H1 (cell line): ENCODE results near the gene ANXA2R. TPM values are rescaled to one million over a fixed set of nuclear protein-coding genes. Genes with fewer than 3 reads are reported as not detected.
"Not testable (repeated sequence)": the region's sequence is repeated elsewhere in the genome, so short reads cannot be mapped to it uniquely, and the experiment has no call there.

Experiments used
- CTCF ChIA-PET: fragments of 300-600 bp; sonication (Branson Sonifier 250); formaldehyde crosslinking; loops from one replicate; lab custom pipeline; 2021; ENCODE audit not compliant: partially characterized antibody; lab: Charles Lee
- POLR2A ChIA-PET: fragments of 300-600 bp; sonication (Branson Sonifier 250); formaldehyde crosslinking; loops from one replicate; lab custom pipeline; 2021; ENCODE audit warnings: inconsistent platforms; ENCODE audit not compliant: partially characterized antibody; lab: Charles Lee
- DNase-seq, 2 experiments: peaks; one replicate each; pipeline versions ENCODE4 v3.0.0 to v3.0.0-alpha.2; 2010 to 2022; ENCODE audit warnings: low spot score in 2 of 2, low read depth in 1 of 2, mixed read lengths in 1 of 2
- FAIRE-seq: peaks from 2 replicates; lab custom pipeline; 2011; peaks lifted over from hg19 to GRCh38; lab: Jason Lieb, UNC
- H2AFZ ChIP-seq: 2 replicates; pipeline ENCODE4 v1.8.1; 2012; ENCODE audit warnings: low read length, inconsistent platforms
- H2AK5ac ChIP-seq: 2 replicates; pipeline ENCODE4 v1.6.1; 2013; ENCODE audit warnings: low read depth, low read length
- H2BK120ac ChIP-seq: replicated peaks from 2 replicates; pipeline ENCODE3; 2013; ENCODE audit warnings: low read depth, low read length, inconsistent platforms
- H2BK12ac ChIP-seq: 2 replicates; pipeline ENCODE4 v1.6.1; 2013; ENCODE audit warnings: low read depth, low read length
- H2BK15ac ChIP-seq: 2 replicates; pipeline ENCODE4 v1.6.1; 2013; ENCODE audit warnings: low read length
- H2BK20ac ChIP-seq: 2 replicates; pipeline ENCODE4 v1.6.1; 2013; ENCODE audit warnings: low read length
- H2BK5ac ChIP-seq: 2 replicates; pipeline ENCODE4 v1.6.1; 2013; ENCODE audit warnings: low read depth, low read length
- H3K14ac ChIP-seq: 2 replicates; pipeline ENCODE4 v1.6.1; 2013; ENCODE audit warnings: inconsistent platforms; ENCODE audit not compliant: insufficient read length
- H3K18ac ChIP-seq: 2 replicates; pipeline ENCODE4 v1.6.1; 2013; ENCODE audit warnings: low read length; ENCODE audit errors: extremely low read depth
- H3K23ac ChIP-seq: 2 replicates; pipeline ENCODE4 v1.6.1; 2013; ENCODE audit warnings: inconsistent platforms; ENCODE audit not compliant: insufficient read length
- H3K23me2 ChIP-seq: 2 replicates; pipeline ENCODE4 v1.6.1; 2013; ENCODE audit warnings: low read depth, low read length
- H3K27ac ChIP-seq: 2 replicates; pipeline ENCODE4 v1.6.1; 2011; ENCODE audit warnings: low read depth, low read length, inconsistent platforms
- H3K27me3 ChIP-seq, 4 experiments: replicated peaks in 1 of 4; 1 replicate in 1 of 4; 2 replicates in 3 of 4; pipeline versions ENCODE4 v1.6.1 to v1.8.1; 2011 to 2013; ENCODE audit warnings: low read length in 3 of 4, mild to moderate bottlenecking in 3 of 4, inconsistent platforms in 2 of 4, mixed read lengths in 2 of 4, moderate library complexity in 1 of 4; ENCODE audit not compliant: control insufficient read depth in 3 of 4, insufficient read depth in 3 of 4; ENCODE audit errors: extremely low read depth in 1 of 4
- H3K36me3 ChIP-seq, 4 experiments: 2 replicates each; pipeline versions ENCODE4 v1.6.1 to v1.8.1; 2011 to 2013; ENCODE audit warnings: mild to moderate bottlenecking in 4 of 4, low read length in 3 of 4, moderate library complexity in 2 of 4, control low read depth in 1 of 4, inconsistent platforms in 1 of 4; ENCODE audit not compliant: insufficient read depth in 4 of 4, control insufficient read depth in 2 of 4
- H3K4ac ChIP-seq: replicated peaks from 2 replicates; pipeline ENCODE3; 2013; ENCODE audit warnings: low read length, low read depth, mixed read lengths, inconsistent platforms; ENCODE audit not compliant: insufficient read length
- H3K4me1 ChIP-seq, 4 experiments: replicated peaks in 1 of 4; 1 replicate in 1 of 4; 2 replicates in 3 of 4; pipeline versions ENCODE4 v1.6.1 to v1.8.1; 2011 to 2013; ENCODE audit warnings: low read length in 3 of 4, inconsistent platforms in 2 of 4, mixed read lengths in 1 of 4; ENCODE audit not compliant: insufficient read depth in 4 of 4, control insufficient read depth in 3 of 4
- H3K4me2 ChIP-seq, 2 experiments: 2 replicates each; pipeline versions ENCODE4 v1.6.1 to v1.8.1; 2011 to 2013; ENCODE audit warnings: low read depth in 2 of 2, low read length in 2 of 2, control low read depth in 1 of 2, inconsistent platforms in 1 of 2, mild to moderate bottlenecking in 1 of 2; ENCODE audit not compliant: insufficient read depth in 1 of 2
- H3K4me3 ChIP-seq, 4 experiments: fragments of 200-600, 300-600 bp in 1 of 4; sonication (generic), shearing (Covaris generic), sonication (Bioruptor Twin) in 1 of 4; 2 replicates each; pipeline versions ENCODE4 v1.5.1 to v1.8.1; 2011 to 2016; ENCODE audit warnings: low read length in 4 of 4, low read depth in 3 of 4, control low read depth in 2 of 4, inconsistent platforms in 2 of 4, mild to moderate bottlenecking in 2 of 4, mixed read lengths in 1 of 4, moderate library complexity in 1 of 4; ENCODE audit not compliant: insufficient read depth in 2 of 4; ENCODE audit errors: extremely low read depth in 1 of 4
- H3K56ac ChIP-seq: replicated peaks from 2 replicates; pipeline ENCODE3; 2013; ENCODE audit warnings: low read depth, mild to moderate bottlenecking, mixed read lengths, low read length, inconsistent platforms; ENCODE audit not compliant: insufficient read length
- H3K79me1 ChIP-seq: 2 replicates; pipeline ENCODE4 v1.6.1; 2013; ENCODE audit warnings: low read depth, low read length, control low read depth
- H3K79me2 ChIP-seq, 2 experiments: 2 replicates each; pipeline versions ENCODE4 v1.6.1 to v1.8.1; 2012 to 2013; ENCODE audit warnings: low read length in 2 of 2, mild to moderate bottlenecking in 2 of 2, inconsistent platforms in 1 of 2; ENCODE audit not compliant: insufficient read depth in 2 of 2, control insufficient read depth in 1 of 2
- H3K9ac ChIP-seq, 4 experiments: replicated peaks in 1 of 4; 1 replicate in 1 of 4; 2 replicates in 3 of 4; pipeline versions ENCODE4 v1.6.1 to v1.8.1; 2011 to 2013; ENCODE audit warnings: low read depth in 3 of 4, low read length in 3 of 4, control low read depth in 2 of 4, mild to moderate bottlenecking in 2 of 4, moderate library complexity in 2 of 4, inconsistent platforms in 1 of 4; ENCODE audit errors: extremely low read depth in 1 of 4
- H3K9me3 ChIP-seq, 2 experiments: 2 replicates each; pipeline versions ENCODE4 v1.6.1 to v1.8.1; 2012 to 2013; ENCODE audit warnings: mild to moderate bottlenecking in 2 of 2, moderate library complexity in 2 of 2, control low read depth in 1 of 2, inconsistent platforms in 1 of 2, low read depth in 1 of 2, low read length in 1 of 2, mixed read lengths in 1 of 2; ENCODE audit not compliant: insufficient read depth in 2 of 2
- H4K20me1 ChIP-seq, 2 experiments: replicated peaks in 1 of 2; 2 replicates each; pipeline versions ENCODE3 to v1.8.1; 2011 to 2013; ENCODE audit warnings: inconsistent platforms in 2 of 2, low read length in 2 of 2, mild to moderate bottlenecking in 1 of 2; ENCODE audit not compliant: insufficient read depth in 2 of 2, control insufficient read depth in 1 of 2
- H4K5ac ChIP-seq: 2 replicates; pipeline ENCODE4 v1.6.1; 2013; ENCODE audit warnings: low read length, low read depth, mixed read lengths, inconsistent platforms; ENCODE audit not compliant: insufficient read length
- H4K8ac ChIP-seq: 2 replicates; pipeline ENCODE4 v1.8.0; 2013; ENCODE audit warnings: mild to moderate bottlenecking, moderate library complexity, low read length, inconsistent platforms; ENCODE audit not compliant: insufficient read depth; ENCODE audit errors: extremely low read depth
- H4K91ac ChIP-seq: replicated peaks from 2 replicates; pipeline ENCODE3; 2013; ENCODE audit warnings: low read length, mixed read lengths, inconsistent platforms; ENCODE audit not compliant: insufficient read length
- WGBS, 2 experiments: shearing (Covaris generic) in 1 of 2; methylation state at CpG; one replicate each; pipeline versions ENCODE4 v1.1.6 to v1.1.7; 2013 to 2015; ENCODE audit warnings: low lambda C conversion rate in 2 of 2, mixed read lengths in 2 of 2, inconsistent platforms in 1 of 2, low coverage in 1 of 2, missing lambda C conversion rate in 1 of 2; ENCODE audit not compliant: insufficient replicate concordance in 2 of 2, insufficient coverage in 1 of 2, insufficient read length in 1 of 2; ENCODE audit errors: extremely low coverage in 1 of 2, missing lambda C conversion rate in 1 of 2; 5-methylcytosine and 5-hydroxymethylcytosine counted together
- polyA plus RNA-seq, 7 experiments: library from polyadenylated mRNA; depleted of rRNA in 3 of 7; stranded (reverse) in 5 of 7; unstranded in 2 of 7; fragments of >200 nt in 5 of 7; fragments of 200-250 nt in 2 of 7; gene quantifications; 1 replicate in 5 of 7; 2 replicates in 1 of 7; 4 replicates in 1 of 7; pipeline versions ENCODE4 v1.2.1 to v1.2.3, GENCODE V29; 2011 to 2013; ENCODE audit warnings: missing spikeins in 2 of 7, mixed read lengths in 2 of 7
- total RNA-seq: library from RNA; stranded (reverse); fragmentation: NEBNext Ultra II Directional; extraction: Animal tissue kit (Norgen Biotek cat#: 25700); gene quantifications from 2 replicates; pipeline ENCODE4 v1.2.1, GENCODE V29; 2021

ANXA2R gene
- total and polyA plus RNA-seq, 2 of the 8 experiments (the other 6 are each of a cell fraction or from before 2014, with no cell fraction given) = 0.08 to 0.17 TPM

- not testable (repeated sequence) for H3K4me3 ChIP-seq
Measured at GRCh38 chr5:43069401-43069720, 29.2 kb upstream of the ANXA2R start.

More at GRCh38 chr5:43069401-43069720, 29.2 kb upstream of the ANXA2R start:
- H2AFZ ChIP-seq, H3K14ac ChIP-seq, H4K8ac ChIP-seq, H2BK5ac ChIP-seq, H2BK120ac ChIP-seq, H4K20me1 ChIP-seq, H3K27me3 ChIP-seq, H3K56ac ChIP-seq, H3K23ac ChIP-seq, H4K91ac ChIP-seq, H2AK5ac ChIP-seq, H2BK12ac ChIP-seq, H3K18ac ChIP-seq, H3K79me1 ChIP-seq, H3K79me2 ChIP-seq, H2BK20ac ChIP-seq, DNase-seq, H2BK15ac ChIP-seq, H3K4me2 ChIP-seq, H3K36me3 ChIP-seq, H4K5ac ChIP-seq, H3K9me3 ChIP-seq, H3K4ac ChIP-seq, H3K4me1 ChIP-seq, H3K9ac ChIP-seq, H3K27ac ChIP-seq, FAIRE-seq: not testable (repeated sequence)
- ChIA-PET POLR2A (interaction anchor here (2.4 kb wide), 1 partner anchor 24 kb away, joined by 5 read pairs; no protein-coding TSS in a partner anchor), CTCF (interaction anchor here (1.1 kb wide), 1 partner anchor 33 kb away, joined by 3 read pairs; no protein-coding TSS in a partner anchor)
- 94% methylated on average over 2 of the region's 3 CpGs; no CpG with 5 or more reads in 1 of the 2 experiments for WGBS, 2 experiments
- H3K23me2 ChIP-seq = peaks cover 16% of the 10 kb centered on the region
